Measurements from ENCODE around the gene SDK1.

The SDK1 gene

GRCh38 chr7:4124556-4125477, 823.8 kb downstream of the SDK1 start:
- no peak for DNase-seq

GRCh38 chr7:4127909-4128560, 827.0 kb downstream of the SDK1 start:
- no peak for DNase-seq

- DNase-seq = no peak
Observed at GRCh38 chr7:4129481-4130122, 828.5 kb downstream of the SDK1 start.

DNA sequence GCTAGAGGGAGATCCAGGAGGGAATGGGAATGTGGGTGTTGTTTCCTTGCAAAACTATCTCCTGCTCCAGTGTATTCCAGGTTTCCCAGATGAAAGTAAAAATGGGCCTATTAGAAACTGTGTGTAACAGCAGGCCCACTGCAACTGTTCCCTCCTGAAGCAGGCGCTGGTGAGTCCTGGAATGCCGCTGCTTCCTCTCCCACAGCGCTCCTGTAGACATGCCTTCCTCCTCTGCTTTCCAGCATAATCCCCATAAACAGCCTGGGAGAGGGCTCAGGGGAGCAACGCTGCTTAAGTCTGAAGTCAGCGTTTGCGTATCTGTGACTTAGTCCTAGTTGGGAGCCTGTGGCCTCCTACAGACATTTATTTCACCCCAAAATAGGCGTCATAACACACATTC, 830.0 kb downstream of the SDK1 start:
- no peak for DNase-seq

DNA sequence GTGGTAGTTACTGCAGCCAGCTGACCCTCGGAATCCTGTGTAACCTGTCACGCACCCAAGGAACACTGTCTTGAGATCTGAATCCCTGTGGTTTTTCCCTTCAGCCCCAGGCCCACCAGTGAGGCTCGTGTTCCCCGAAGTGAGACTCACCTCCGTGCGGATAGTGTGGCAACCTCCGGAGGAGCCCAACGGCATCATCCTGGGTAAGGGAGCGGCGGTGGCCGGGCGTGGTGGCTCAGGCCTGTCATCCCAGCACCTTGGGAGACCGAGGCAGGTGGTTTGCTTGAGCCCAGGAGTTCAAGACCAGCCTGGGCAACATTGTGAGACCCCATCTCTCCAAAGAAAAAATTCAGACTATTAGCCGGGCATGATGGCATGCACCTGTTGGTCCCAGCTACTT, 831.2 kb downstream of the SDK1 start:
- no peak for DNase-seq

DNA sequence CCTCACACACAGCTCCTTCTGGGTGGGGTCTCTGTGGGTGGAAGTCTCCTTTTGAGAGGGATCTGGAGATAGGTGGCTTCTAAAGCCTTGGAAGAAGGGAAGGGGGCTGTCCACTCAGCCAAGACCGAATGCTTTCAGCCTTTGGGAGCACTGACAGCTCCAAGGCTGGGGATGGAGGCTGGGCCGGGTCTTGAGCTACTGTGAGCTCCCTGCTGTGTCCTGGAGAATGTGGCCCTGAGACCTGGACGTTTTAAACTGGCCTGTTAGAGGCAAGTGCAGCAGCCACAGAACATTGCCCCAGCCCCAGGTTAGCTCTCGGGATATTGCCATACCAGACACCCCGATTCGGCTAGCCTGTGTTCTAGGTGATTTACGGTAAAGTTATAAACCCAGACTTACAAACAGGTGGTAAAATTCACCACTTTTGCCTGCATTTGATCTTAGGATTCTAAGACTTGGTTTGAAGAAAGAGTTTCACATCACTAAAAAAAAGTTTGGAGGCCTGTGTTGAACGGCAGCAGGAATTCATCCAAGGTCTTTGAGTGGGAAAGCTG, 832.5 kb downstream of the SDK1 start:
- DNase-seq = no peak

- no peak for DNase-seq
Observed at GRCh38 chr7:4134204-4134603, 833.2 kb downstream of the SDK1 start.

DNA sequence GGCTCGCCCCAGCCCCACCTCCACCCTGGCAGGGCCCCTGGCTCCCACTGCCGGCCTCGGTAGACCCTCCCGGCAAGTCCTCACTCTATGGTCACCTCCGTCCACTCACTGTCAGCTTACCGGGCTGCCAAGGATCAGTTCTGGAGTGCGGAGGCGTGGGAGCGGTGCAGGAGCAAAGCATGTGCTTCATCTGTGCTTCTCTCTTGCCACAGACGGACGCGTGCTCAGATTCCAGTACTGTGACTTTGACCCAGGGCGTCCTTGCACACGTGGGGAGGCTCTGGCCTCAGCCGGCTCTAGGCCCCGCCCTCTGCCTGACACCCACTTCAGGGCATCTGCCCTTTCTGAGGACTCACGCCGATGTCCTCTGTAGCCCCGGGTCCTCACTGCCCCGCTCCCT, 833.6 kb downstream of the SDK1 start:
- DNase-seq = no peak

DNA sequence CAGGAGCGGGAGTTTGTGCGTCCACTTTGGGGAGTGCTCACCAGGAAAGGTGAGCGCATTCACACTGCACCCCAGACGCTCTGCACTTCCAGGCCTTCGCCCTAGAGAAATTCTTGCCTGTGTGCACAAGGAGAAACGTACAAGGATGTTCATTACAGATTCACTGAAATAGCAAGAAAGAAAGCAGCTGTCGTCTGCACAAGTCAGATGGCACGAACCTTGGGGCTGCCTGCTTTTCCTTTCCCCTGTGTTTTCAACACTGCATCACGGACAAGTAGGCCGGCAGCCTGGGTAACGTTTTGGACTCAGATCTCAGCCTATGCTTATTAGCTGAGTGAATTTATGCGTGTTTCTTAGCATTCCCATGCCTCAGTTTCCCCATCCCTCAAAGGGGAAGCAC, 834.2 kb downstream of the SDK1 start:
- DNase-seq = no peak

DNA sequence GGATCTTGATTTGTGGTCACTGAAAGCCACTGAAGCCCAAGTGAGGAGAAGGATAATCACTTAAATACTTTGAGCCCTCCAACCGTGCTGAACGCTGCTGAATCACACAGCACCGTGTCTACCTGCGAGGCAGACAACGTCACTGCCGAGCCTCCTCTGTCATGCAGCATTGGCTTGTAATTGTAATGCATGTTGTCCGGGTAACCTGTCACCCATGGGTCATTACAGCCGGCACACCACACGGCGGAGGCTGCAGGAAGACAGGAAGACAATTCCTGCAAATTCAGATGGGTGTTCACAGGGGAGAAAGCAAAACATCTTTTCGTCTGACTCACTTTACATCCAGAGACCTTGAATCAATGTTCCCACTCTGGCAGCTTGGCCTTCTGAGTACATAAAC, 835.0 kb downstream of the SDK1 start:
- no peak for DNase-seq

DNA sequence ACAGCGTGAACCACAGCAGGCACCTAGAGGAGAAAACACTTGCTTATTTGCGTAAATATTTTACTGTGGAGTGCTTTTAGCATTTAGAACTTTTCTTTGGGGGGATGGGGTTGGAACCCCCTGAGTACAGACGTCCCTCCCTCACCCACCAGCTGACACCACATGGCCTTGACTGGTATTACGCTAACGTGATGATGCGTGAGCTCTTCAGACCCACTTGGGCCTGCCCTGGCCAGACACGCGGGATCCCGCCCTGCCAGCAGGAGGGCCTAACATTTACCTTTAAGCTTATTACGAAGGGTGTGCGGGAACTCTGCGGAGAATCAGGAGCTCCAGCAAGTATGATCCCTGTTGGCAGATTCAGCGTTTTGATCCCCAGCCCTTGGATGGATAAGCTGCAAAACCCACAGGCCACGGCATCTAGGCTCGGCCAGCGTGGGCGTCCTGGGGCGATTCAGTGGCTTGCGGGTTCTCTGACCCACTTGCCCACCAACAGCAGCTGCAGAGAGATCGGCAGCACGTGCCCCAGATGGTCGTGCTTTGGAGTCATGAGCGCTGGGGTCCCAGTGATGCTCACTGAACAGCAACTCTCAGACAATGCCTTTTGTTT, 835.6 kb downstream of the SDK1 start:
- DNase-seq = no peak

DNA sequence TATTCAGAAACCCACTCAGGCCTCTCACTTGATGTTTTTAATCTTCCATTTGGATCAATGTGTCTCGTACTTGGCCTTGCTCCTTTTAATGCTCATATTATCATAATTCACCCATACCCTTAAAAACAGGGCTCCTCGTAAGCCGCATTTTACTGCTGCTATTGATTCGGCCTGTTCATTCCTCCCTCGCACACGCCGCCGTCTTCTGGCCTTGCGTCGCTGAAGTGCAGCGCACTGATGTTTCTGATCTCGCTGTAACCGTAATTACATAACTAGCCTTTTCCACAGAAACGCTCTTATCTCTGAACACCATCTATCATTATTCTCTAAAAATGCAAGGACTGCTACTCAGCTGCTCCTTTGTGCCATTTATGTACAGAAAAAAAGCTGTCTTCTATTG, 836.5 kb downstream of the SDK1 start:
- DNase-seq = no peak

- DNase-seq = no peak
Observed at GRCh38 chr7:4138866-4139265, 837.8 kb downstream of the SDK1 start.

DNA sequence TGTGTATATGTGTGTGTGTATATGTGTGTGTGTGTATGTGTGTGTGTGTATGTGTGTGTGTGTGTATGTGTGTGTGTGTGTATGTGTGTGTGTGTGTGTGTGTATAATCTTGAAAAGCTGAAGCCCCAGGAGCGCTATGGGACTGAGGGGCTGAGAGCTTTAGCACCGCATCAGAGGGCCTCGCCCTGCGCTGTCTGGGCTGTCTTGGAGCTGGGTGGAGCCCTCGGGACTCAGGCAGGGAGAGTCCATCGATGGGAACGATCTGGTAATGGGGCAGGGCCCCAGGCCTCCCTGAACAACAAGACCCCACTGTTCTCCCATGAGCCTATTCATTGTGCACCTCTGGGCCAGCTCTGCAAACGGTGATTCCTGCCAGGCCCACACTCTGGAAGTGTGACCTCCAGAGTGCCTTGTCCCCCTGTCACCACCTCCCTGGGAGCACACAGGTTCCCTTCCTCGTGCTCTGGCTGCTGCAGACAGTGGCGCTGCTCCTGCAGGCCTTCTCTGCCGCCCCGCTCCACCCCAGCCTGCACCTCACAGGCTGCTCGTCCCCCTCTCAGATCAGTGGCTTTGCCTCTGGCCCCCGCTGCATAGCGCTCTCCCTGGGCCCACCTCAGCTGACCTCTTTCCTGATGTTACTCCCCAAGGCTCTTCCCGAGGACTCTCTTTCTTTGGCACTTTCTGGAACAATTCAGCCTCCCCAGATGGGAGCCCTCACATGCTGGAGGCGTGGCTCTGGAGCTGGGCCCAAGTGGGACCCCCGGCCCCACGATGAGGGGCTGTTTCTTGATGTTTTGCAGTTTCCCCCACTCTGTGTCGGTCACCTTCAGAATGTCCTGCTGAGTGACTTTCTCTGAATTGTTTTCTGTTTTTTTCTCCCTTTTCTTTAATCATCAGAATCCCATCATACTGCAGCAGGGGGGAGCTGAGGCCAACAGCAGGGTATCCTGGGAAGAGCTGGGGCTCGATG, 838.9 kb downstream of the SDK1 start:
- DNase-seq = no peak

DNA sequence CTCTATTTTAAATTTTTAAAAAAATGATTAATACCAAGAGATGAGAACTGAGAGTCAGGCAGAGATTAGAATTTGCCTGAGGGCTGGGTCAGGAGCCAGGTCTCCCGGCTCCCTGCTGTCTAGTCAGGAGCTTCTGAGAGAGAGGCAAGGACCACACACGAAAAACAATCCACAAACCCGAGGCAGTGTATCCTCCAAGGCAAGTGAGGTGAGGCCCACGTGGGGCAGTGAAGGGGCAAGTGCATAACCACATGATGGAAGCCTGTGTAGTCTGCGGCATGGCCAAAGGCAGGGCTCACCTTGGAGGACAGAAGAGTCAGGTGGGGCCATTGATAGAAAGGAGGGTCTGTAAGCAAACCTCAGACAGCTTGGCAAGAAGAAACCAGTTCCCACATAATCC, 839.9 kb downstream of the SDK1 start:
- DNase-seq = no peak

DNA sequence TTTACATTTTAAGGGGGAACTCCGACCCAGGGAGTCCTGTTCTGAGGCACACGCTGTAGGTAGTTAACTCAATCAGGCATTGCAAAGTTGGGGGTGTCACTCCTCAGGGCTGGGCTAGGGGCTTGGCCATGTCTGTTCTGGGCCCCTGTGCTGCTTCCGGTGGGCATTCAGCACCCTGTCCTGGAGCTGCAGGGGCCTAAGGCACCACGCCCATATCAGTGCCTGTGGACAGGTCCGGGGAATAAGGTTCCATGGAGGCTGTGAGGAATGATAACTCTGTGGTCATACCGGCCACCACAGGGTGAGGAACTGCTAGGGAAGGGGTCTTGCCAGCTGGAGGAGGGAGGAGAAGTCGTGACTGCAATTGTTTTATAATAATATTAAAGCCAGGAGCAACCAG, 842.0 kb downstream of the SDK1 start:
- no peak for DNase-seq

DNA sequence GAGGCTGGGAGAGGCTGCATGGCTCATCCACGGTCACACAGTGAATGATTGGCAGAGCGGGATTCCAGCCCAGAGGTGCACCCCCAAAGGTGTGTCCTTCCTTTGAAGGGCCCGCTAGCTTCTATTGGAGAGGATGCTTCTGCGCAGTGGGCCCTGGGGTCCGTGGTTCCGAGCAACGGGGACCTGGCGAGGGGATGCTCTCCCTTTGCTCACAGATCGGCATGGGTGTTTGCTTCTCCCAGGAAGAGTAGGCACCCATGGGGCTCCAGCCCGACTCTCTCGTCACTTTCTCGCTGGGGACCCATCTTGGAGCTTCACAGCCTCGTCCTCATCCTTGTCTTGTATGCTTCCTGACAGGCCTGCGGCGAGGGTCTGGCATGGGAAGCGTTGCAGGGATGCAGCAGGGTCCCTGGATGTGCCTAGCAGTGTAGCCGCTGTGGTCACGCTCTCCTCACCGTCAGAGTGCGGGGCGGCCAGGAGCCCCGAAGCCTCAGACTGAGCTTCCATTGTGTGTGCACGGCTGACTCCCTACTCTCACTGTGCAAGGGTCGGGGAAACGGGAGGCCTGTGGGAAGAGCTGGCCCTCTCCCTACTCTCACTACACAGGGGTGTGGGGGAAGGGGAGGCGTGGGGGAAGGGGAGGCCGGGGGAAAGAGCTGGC, 842.6 kb downstream of the SDK1 start:
- no peak for DNase-seq

- no peak for DNase-seq
Observed at GRCh38 chr7:4144172-4144701, 843.2 kb downstream of the SDK1 start.

GRCh38 chr7:4144811-4145510, 843.9 kb downstream of the SDK1 start:
- DNase-seq = no peak

DNA sequence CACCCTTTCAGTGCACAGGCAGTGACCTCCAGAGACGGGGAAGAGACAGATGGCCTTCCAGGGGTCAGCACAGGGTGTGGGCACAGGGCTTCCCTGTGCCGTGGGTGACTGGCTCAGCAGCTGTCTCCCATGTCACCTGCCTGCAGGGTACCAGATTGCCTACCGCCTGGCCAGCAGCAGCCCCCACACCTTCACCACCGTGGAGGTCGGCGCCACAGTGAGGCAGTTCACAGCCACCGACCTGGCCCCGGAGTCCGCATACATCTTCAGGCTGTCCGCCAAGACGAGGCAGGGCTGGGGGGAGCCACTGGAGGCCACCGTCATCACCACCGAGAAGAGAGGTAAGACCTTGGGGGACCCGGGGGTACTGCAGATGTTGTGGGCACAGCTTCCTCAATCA, 844.5 kb downstream of the SDK1 start:
- DNase-seq = no peak
